ENCODE measurements around the gene ANOS1. TPM values are rescaled to one million over a fixed set of nuclear protein-coding genes. Genes with fewer than 3 reads are reported as not detected.

Gene ANOS1
- total and polyA plus RNA-seq, 12 donors = 0.60 to 7.3 (median 2.0) TPM

DNA sequence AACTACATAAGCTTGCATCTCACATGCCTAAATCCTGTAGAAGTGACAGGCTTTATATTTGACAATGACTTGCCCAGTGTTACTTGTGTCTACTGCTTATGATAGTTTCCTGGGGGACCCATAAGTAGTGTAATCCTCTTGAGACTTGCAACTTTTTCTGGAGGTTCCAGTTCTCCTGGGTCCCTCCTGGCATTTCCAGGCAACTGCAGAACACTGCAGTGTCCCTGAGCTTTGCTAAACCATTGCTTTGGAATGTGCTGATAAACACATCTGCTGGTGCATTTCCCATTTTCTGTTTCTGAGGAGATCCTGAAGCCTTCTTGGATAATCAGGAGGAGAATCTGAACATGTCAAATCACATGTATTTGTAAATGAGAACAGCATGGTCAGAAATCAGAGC lies 82.0 kb downstream of the ANOS1 start:
- H3K9me3 ChIP-seq (replicated peaks in 1 of 3) = no peaks in the 10 kb centered on the region
- intact Hi-C loops (cut with DNase I) = no loop called here
- no peak for DNase-seq
- H3K4me1 ChIP-seq (replicated peaks in 1 of 2) = no peaks in the 10 kb centered on the region
- no peaks in the 10 kb centered on the region for H3K36me3 ChIP-seq (replicated peaks in 1 of 2)
- H3K27ac ChIP-seq = no peak overlapping the region
- H3K27me3 ChIP-seq = no peaks in the 10 kb centered on the region
- no peak for TF ChIP-seq CTCF (IDR thresholded peaks at IDR 0.05)
- TF ChIP-seq POLR2A (IDR thresholded peaks at IDR 0.05) = no peak
- H3K4me3 ChIP-seq = no peak overlapping the region

- H3K4me3 ChIP-seq = no peak overlapping the region
- TF ChIP-seq POLR2A (IDR thresholded peaks at IDR 0.05) = no peak
- TF ChIP-seq CTCF (IDR thresholded peaks at IDR 0.05) = no peak
- no peak overlapping the region for H3K27ac ChIP-seq
- 60 to 82% (median 71%) methylated on average over 5 to 7 of the region's 7 CpGs for WGBS, 4 donors
- H3K27me3 ChIP-seq = no peaks in the 10 kb centered on the region
- DNase-seq = no peak
- H3K4me1 ChIP-seq (replicated peaks in 1 of 2) = no peaks in the 10 kb centered on the region
- no peaks in the 10 kb centered on the region for H3K36me3 ChIP-seq (replicated peaks in 1 of 2)
- no peaks in the 10 kb centered on the region for H3K9me3 ChIP-seq (replicated peaks in 1 of 3)
- intact Hi-C loops (cut with DNase I) = no loop called here
These were observed 84.8 kb downstream of the ANOS1 start for GRCh38 chrX:8647176-8647575.

- no peak overlapping the region for H3K4me3 ChIP-seq
- H3K27ac ChIP-seq = no peak overlapping the region
- no peaks in the 10 kb centered on the region for H3K4me1 ChIP-seq (replicated peaks in 1 of 2)
- intact Hi-C loops (cut with DNase I) = no loop called here
- 30 to 67% (median 48%) methylated on average over 9 to 11 of the region's 11 CpGs for WGBS, 4 donors
- DNase-seq = no peak
- H3K27me3 ChIP-seq = no peaks in the 10 kb centered on the region
- H3K9me3 ChIP-seq (replicated peaks in 1 of 3) = no peaks in the 10 kb centered on the region
- no peaks in the 10 kb centered on the region for H3K36me3 ChIP-seq (replicated peaks in 1 of 2)
- TF ChIP-seq CTCF (IDR thresholded peaks at IDR 0.05) (no peak), POLR2A (IDR thresholded peaks at IDR 0.05) (no peak)
These were observed 91.9 kb downstream of the ANOS1 start for GRCh38 chrX:8639949-8640475.

DNA sequence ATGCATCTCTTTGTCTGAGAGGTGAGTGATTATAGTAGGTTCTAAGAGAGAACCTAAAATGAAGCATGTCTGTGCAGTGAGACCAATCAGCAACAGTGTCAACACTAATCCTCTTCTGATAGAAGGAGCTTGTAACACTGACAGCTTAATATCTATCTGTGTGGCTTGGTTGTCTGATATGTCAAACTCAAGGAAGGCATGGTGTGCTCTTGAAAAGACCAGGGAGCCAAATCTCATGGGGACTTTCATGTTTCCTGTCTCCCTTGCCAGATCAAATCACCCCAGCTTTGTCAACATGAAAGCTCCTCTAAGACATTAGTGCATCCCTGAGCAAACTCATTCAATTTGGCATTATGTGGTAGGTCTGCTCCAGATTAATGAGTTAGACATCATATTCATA lies 95.4 kb downstream of the ANOS1 start:
- Histone ChIP-seq H3K36me3 (replicated peaks in 1 of 2) (no peaks in the 10 kb centered on the region), H3K27me3 (no peaks in the 10 kb centered on the region), H3K4me3 (no peak overlapping the region), H3K4me1 (replicated peaks in 1 of 2) (no peaks in the 10 kb centered on the region), H3K27ac (no peak overlapping the region), H3K9me3 (replicated peaks in 1 of 3) (no peaks in the 10 kb centered on the region)
- no peak for DNase-seq
- TF ChIP-seq POLR2A (IDR thresholded peaks at IDR 0.05) (no peak), CTCF (IDR thresholded peaks at IDR 0.05) (no peak)
- intact Hi-C loops (cut with DNase I) = no loop called here
